DOHH2 (cell line): Measurements from ENCODE around the gene SLC52A3.
"Not testable (repeated sequence)": the region's sequence is repeated elsewhere in the genome, so short reads cannot be mapped to it uniquely, and the experiment has no call there.

Experiments
- CTCF ChIP-seq: fragments of 200-600 bp; sonication (generic); IDR thresholded peaks from one replicate; pipeline ENCODE4 v1.5.1; 2014; ENCODE audit warnings: antibody characterized with exemption, mild to moderate bottlenecking, low read depth, low read length; ENCODE audit not compliant: poor library complexity, severe bottlenecking
- EZH2phosphoT487 ChIP-seq: fragments of 200-600 bp; sonication (generic); IDR thresholded peaks from 2 replicates; pipeline ENCODE4 v1.6.1; 2017; ENCODE audit warnings: borderline replicate concordance, mild to moderate bottlenecking, antibody characterized with exemption, low read length, moderate library complexity, mixed read lengths

GRCh38 chr20:811776-812434 is 43.6 kb upstream of the SLC52A3 start:
- not testable (repeated sequence) for TF ChIP-seq CTCF, EZH2phosphoT487
